Measurements from ENCODE around the gene KCNAB1. TPM values are rescaled to one million over a fixed set of nuclear protein-coding genes. Genes with fewer than 3 reads are reported as not detected.
"Not testable (repeated sequence)": the region's sequence is repeated elsewhere in the genome, so short reads cannot be mapped to it uniquely, and the experiment has no call there.

KCNAB1 gene
- total RNA-seq: 3.7 TPM
- long read RNA-seq, partial matches to known transcripts: 1 of 8 reads
- long read RNA-seq, other reads (novel, unspliced or antisense): 7 of 8 reads

GRCh38 chr3:156120528-156121251 lies at the start of gene KCNAB1:
KCNAB1 (plus strand) TSS chr3:156120578.
- intact Hi-C loops (cut with DNase I): no loop called here
- ATAC-seq (no peak), DNase-seq (ENCODE audit: missing footprints) (no peak)

GRCh38 chr3:156071031-156071430 lies 49.3 kb upstream of the KCNAB1 start:
- DNase-seq (ENCODE audit: missing footprints) (no peak), ATAC-seq (no peak)
- intact Hi-C loops (cut with DNase I): no loop called here

- not testable (repeated sequence) for ATAC-seq
- peak; percentile 52 for DNase-seq (ENCODE audit: missing footprints)
Observed at GRCh38 chr3:156072950-156073657, 47.3 kb upstream of the KCNAB1 start.

GRCh38 chr3:156090126-156090525 lies 30.3 kb upstream of the KCNAB1 start:
- intact Hi-C loops (cut with DNase I): no loop called here
- ATAC-seq (no peak), DNase-seq (ENCODE audit: missing footprints) (no peak)

More at GRCh38 chr3:156072950-156073657, 47.3 kb upstream of the KCNAB1 start:
- intact Hi-C loops (cut with DNase I): not testable (repeated sequence)

- intact Hi-C loops (cut with DNase I): no loop called here
- ATAC-seq: no peak
- DNase-seq (ENCODE audit: missing footprints): no peak
Observed at GRCh38 chr3:156093964-156094363, 26.4 kb upstream of the KCNAB1 start.

GRCh38 chr3:156094391-156094790 lies 26.0 kb upstream of the KCNAB1 start:
- no peak for ATAC-seq
- intact Hi-C loops (cut with DNase I): no loop called here
- DNase-seq (ENCODE audit: missing footprints): no peak

- ATAC-seq; DNase-seq (ENCODE audit: missing footprints); intact Hi-C loops (cut with DNase I): not testable (repeated sequence)
Observed at GRCh38 chr3:156095652-156096051, 24.7 kb upstream of the KCNAB1 start.

GRCh38 chr3:156098437-156099035 lies 21.8 kb upstream of the KCNAB1 start:
- intact Hi-C loops (cut with DNase I): no loop called here
- DNase-seq (ENCODE audit: missing footprints) (no peak), ATAC-seq (no peak)

GRCh38 chr3:156099348-156099747 lies 21.0 kb upstream of the KCNAB1 start:
- DNase-seq (ENCODE audit: missing footprints); intact Hi-C loops (cut with DNase I); ATAC-seq: not testable (repeated sequence)

- intact Hi-C loops (cut with DNase I); ATAC-seq; DNase-seq (ENCODE audit: missing footprints): not testable (repeated sequence)
Observed at GRCh38 chr3:156099984-156100383, 20.4 kb upstream of the KCNAB1 start.

GRCh38 chr3:156102267-156102931 lies 18.0 kb upstream of the KCNAB1 start:
- DNase-seq (ENCODE audit: missing footprints): no peak
- intact Hi-C loops (cut with DNase I): no loop called here

GRCh38 chr3:156106721-156107373 lies 13.5 kb upstream of the KCNAB1 start:
- DNase-seq (ENCODE audit: missing footprints) (no peak), ATAC-seq (peak; percentile 20)
- intact Hi-C loops (cut with DNase I): no loop called here

More at GRCh38 chr3:156102267-156102931, 18.0 kb upstream of the KCNAB1 start:
- ATAC-seq: no peak

- DNase-seq (ENCODE audit: missing footprints): no peak
- ATAC-seq: no peak
- intact Hi-C loops (cut with DNase I): no loop called here
Observed at GRCh38 chr3:156107504-156107903, 12.9 kb upstream of the KCNAB1 start.

- ATAC-seq: no peak
- DNase-seq (ENCODE audit: missing footprints): no peak
- intact Hi-C loops (cut with DNase I): no loop called here
Observed at GRCh38 chr3:156108616-156109015, 11.8 kb upstream of the KCNAB1 start.

GRCh38 chr3:156109989-156110388 lies 10.4 kb upstream of the KCNAB1 start:
- intact Hi-C loops (cut with DNase I): no loop called here
- no peak for DNase-seq (ENCODE audit: missing footprints)
- no peak for ATAC-seq

GRCh38 chr3:156126467-156126866 lies 6.1 kb downstream of the KCNAB1 start:
- no peak for ATAC-seq
- intact Hi-C loops (cut with DNase I): no loop called here
- no peak for DNase-seq (ENCODE audit: missing footprints)

GRCh38 chr3:156131241-156131640 lies 10.9 kb downstream of the KCNAB1 start:
- ATAC-seq (peak; percentile 39), DNase-seq (ENCODE audit: missing footprints) (no peak)

GRCh38 chr3:156131799-156132198 lies 11.4 kb downstream of the KCNAB1 start:
- intact Hi-C loops (cut with DNase I): no loop called here
- ATAC-seq: no peak
- DNase-seq (ENCODE audit: missing footprints): no peak

More at GRCh38 chr3:156131241-156131640, 10.9 kb downstream of the KCNAB1 start:
- intact Hi-C loops (cut with DNase I): no loop called here

- DNase-seq (ENCODE audit: missing footprints): no peak
- intact Hi-C loops (cut with DNase I): no loop called here
- peak; percentile 20 for ATAC-seq
Observed at GRCh38 chr3:156132313-156132712, 11.9 kb downstream of the KCNAB1 start.

Measured in Right ventricle myocardium inferior (tissue), 1 donor.